Measurements from ENCODE around the gene TMEM106A.

GRCh38 chr17:43176119-43176570 lies 35.5 kb upstream of the TMEM106A start:
- TF ChIP-seq CTCF (IDR thresholded peaks at IDR 0.05; ENCODE audit: insufficient read depth, low read length) = no peak
- no peak for TF ChIP-seq POLR2AphosphoS5 (IDR thresholded peaks at IDR 0.05; ENCODE audit: low read depth)
